ENCODE results near the gene GTF2F2.

DNA sequence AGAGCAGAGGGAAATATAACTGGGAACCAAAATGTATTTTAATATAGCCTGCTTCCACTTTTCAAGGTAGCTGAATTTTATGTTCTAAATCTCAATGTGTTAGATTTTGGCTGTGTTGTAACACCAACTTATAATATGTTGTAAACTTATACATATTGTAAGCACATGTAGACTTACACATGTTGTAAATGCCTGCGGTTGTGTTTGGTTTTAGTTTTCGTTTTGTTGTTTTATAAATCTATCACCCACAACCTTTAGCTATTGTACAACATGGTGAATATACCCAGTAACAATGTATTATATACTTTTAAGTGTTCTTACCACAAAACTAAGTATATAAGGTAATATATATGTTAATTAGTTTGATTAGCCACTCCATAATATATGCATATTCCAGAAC, 65.0 kb downstream of the GTF2F2 start:
- no peak for TF ChIP-seq CTCF (IDR thresholded peaks at IDR 0.05; ENCODE audit: low read depth, low read length)
- TF ChIP-seq EZH2phosphoT487 (IDR thresholded peaks at IDR 0.05; ENCODE audit: low read depth): no peak
